CD4-positive, CD25-positive, alpha-beta regulatory T cell (primary cell): ENCODE measurements around the gene CCL3. TPM values are rescaled to one million over a fixed set of nuclear protein-coding genes. Genes with fewer than 3 reads are reported as not detected.

ENCODE experiments used
- ATAC-seq, 2 donors: fragments of 150-1000 bp; cut with Tn5 transposase; one replicate each; pipeline ENCODE4 v1.10.0; 2021; ENCODE audit warnings: low read depth in 2 of 2, moderate number of reproducible peaks in 2 of 2, moderate library complexity in 1 of 2
- DNase-seq, 3 donors: peaks; one replicate each; pipeline versions ENCODE4 v3.0.0 to v3.0.0-alpha.2; 2012 to 2022; ENCODE audit warnings: mixed read lengths in 1 of 3
- H3K27ac ChIP-seq: one replicate; pipeline ENCODE4 v1.7.0; 2013; ENCODE audit warnings: mild to moderate bottlenecking, low read length; ENCODE audit not compliant: insufficient read depth, poor library complexity, severe bottlenecking
- H3K27me3 ChIP-seq: one replicate; pipeline ENCODE4 v1.7.0; 2013; ENCODE audit warnings: low read length; ENCODE audit not compliant: control insufficient read depth, insufficient read depth
- H3K36me3 ChIP-seq: one replicate; pipeline ENCODE4 v1.7.0; 2013; ENCODE audit warnings: mild to moderate bottlenecking, low read length, moderate library complexity; ENCODE audit not compliant: control insufficient read depth, insufficient read depth
- H3K4me1 ChIP-seq: 2 replicates; pipeline ENCODE4 v1.7.0; 2013; ENCODE audit warnings: mild to moderate bottlenecking, low read length; ENCODE audit not compliant: insufficient read depth, control insufficient read depth, poor library complexity, severe bottlenecking
- H3K4me3 ChIP-seq: one replicate; pipeline ENCODE4 v1.7.0; 2013; ENCODE audit warnings: low read depth, mild to moderate bottlenecking, low read length, moderate library complexity
- H3K9me3 ChIP-seq, 2 experiments: 1 replicate in 1 of 2; 2 replicates in 1 of 2; pipeline ENCODE4 v1.7.0; 2013; ENCODE audit warnings: low read length in 2 of 2, mild to moderate bottlenecking in 1 of 2, moderate library complexity in 1 of 2; ENCODE audit not compliant: control insufficient read depth in 2 of 2
- H3K27ac Mint-ChIP-seq, 3 donors: one replicate each; pipeline ENCODE4 v1.8.0; 2020 to 2022; ENCODE audit warnings: mild to moderate bottlenecking in 3 of 3, mixed read lengths in 3 of 3, moderate library complexity in 2 of 3
- H3K27me3 Mint-ChIP-seq: one replicate; pipeline ENCODE4 v1.8.0; 2022; ENCODE audit warnings: mild to moderate bottlenecking, mixed read lengths
- H3K36me3 Mint-ChIP-seq: one replicate; pipeline ENCODE4 v1.8.0; 2020; ENCODE audit warnings: mixed read lengths
- H3K4me1 Mint-ChIP-seq, 4 donors: one replicate each; pipeline ENCODE4 v1.8.0; 2020 to 2022; ENCODE audit warnings: mixed read lengths in 4 of 4, mild to moderate bottlenecking in 1 of 4
- H3K4me3 Mint-ChIP-seq, 4 donors: one replicate each; pipeline ENCODE4 v1.8.0; 2020 to 2022; ENCODE audit warnings: mild to moderate bottlenecking in 4 of 4, mixed read lengths in 4 of 4, moderate library complexity in 3 of 4
- H3K9me3 Mint-ChIP-seq, 7 donors: one replicate each; pipeline ENCODE4 v1.8.0; 2020 to 2022; ENCODE audit warnings: mixed read lengths in 7 of 7, mild to moderate bottlenecking in 3 of 7, moderate library complexity in 2 of 7
- polyA plus RNA-seq, 4 donors: library from polyadenylated mRNA; unstranded; fragments of 300-500 nt; fragmentation: Illumina TruSeq; gene quantifications; one replicate each; pipeline ENCODE4 v1.2.3, GENCODE V29; 2021
- total RNA-seq: library from RNA; stranded (reverse); gene quantifications from one replicate; pipeline ENCODE4 v1.2.3, GENCODE V29; 2022

The CCL3 gene
- total and polyA plus RNA-seq, 5 donors from 2014 or later, result 0.45 TPM; not detected in 4

DNA sequence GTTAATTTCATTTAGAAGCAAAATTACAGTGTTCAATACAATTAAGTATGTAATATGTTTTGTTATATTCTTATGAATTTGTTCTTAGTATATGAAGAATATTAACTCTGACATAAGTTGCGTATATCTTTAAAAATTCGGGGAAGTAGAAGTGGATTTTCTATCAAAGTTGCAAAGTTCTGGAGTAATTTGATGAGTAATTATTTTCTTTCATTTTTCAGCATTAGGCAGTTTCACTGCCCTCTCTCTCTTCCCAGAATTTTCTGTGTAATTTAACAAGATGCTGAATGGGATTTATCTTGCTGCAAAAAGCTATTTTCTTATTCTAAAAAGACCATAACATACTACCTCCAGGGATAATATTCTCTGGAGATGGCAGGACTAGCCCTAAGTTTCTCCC lies 34.8 kb downstream of the CCL3 start:
- Mint-ChIP-seq H3K27ac (no peak overlapping the region), H3K4me3 (no peak overlapping the region), H3K27me3 (peaks cover 24% of the 10 kb centered on the region), H3K9me3 (peaks cover 0 to 13% (median 4%) of the 10 kb centered on the region in 7 donors), H3K36me3 (peaks cover 3% of the 10 kb centered on the region), H3K4me1 (no peaks in the 10 kb centered on the region)
- no peaks in the 10 kb centered on the region for H3K36me3 ChIP-seq
- DNase-seq, result no peak
- no peak overlapping the region for H3K4me3 ChIP-seq
- H3K27ac ChIP-seq, result no peak overlapping the region
- no peaks in the 10 kb centered on the region for H3K4me1 ChIP-seq
- H3K27me3 ChIP-seq, result no peaks in the 10 kb centered on the region
- H3K9me3 ChIP-seq, result peaks cover 0 to 3% of the 10 kb centered on the region in 2 experiments
- no peak for ATAC-seq

DNA sequence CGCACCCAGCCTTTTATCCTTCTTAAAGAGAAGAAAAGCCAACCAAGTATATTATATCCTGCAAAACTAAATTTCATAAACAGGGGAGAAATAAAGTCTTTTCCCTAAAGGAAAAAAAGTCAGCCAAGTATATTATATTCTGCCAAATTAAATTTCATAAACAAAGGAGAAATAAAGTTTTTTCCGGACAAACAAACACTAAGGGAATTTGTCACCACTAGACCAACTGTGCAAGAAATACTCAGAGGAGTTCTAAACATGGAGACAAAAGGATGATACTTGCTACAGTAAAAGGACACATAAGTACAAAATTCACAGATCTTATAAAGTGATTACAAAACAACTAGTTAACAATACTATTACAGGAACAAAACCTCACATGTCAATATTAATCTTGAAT lies 40.3 kb downstream of the CCL3 start:
- Histone ChIP-seq H3K4me3 (no peak overlapping the region), H3K27ac (no peak overlapping the region), H3K4me1 (no peaks in the 10 kb centered on the region), H3K9me3 (peaks cover 13 to 15% of the 10 kb centered on the region in 2 experiments), H3K27me3 (peaks cover 4% of the 10 kb centered on the region), H3K36me3 (no peaks in the 10 kb centered on the region)
- peaks cover 0 to 37% (median 7%) of the 10 kb centered on the region in 7 donors for H3K9me3 Mint-ChIP-seq
- H3K36me3 Mint-ChIP-seq, result peaks cover 3% of the 10 kb centered on the region
- H3K27me3 Mint-ChIP-seq, result peaks cover 35% of the 10 kb centered on the region
- ATAC-seq (no peak), DNase-seq (no peak)
- H3K4me1 Mint-ChIP-seq, result no peaks in the 10 kb centered on the region
- H3K27ac Mint-ChIP-seq, result no peak overlapping the region
- H3K4me3 Mint-ChIP-seq, result no peak overlapping the region

DNA sequence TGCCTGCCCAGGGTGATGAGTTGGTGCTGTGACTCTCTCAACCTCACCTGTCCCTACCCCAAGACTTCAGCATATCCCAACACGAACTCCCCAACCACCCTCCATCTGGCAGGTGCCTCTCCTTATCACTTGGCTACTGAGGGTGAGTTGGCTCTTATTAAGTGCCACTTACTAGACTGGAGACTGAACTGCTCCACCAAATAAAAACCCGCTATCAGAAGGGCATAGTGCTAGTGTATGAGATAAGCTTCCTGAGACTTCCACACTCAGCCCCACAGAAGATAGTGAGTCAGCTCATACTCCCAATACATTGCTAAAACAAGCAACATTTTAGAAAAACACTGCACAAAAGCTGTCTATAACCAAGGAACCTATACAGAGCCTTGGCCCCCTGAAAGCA lies 41.9 kb downstream of the CCL3 start:
- peaks cover 0 to 41% (median 6%) of the 10 kb centered on the region in 7 donors for H3K9me3 Mint-ChIP-seq
- Histone ChIP-seq H3K27ac (no peak overlapping the region), H3K36me3 (no peaks in the 10 kb centered on the region), H3K27me3 (peaks cover 4% of the 10 kb centered on the region), H3K4me1 (no peaks in the 10 kb centered on the region), H3K9me3 (peaks cover 13 to 15% of the 10 kb centered on the region in 2 experiments), H3K4me3 (no peak overlapping the region)
- ATAC-seq (no peak), DNase-seq (no peak)
- H3K4me1 Mint-ChIP-seq, result no peaks in the 10 kb centered on the region
- peaks cover 3% of the 10 kb centered on the region for H3K36me3 Mint-ChIP-seq
- no peak overlapping the region for H3K4me3 Mint-ChIP-seq
- no peak overlapping the region for H3K27ac Mint-ChIP-seq
- peaks cover 45% of the 10 kb centered on the region for H3K27me3 Mint-ChIP-seq

Other genes with a start within 250 kb of the CCL3 start
- gene HEATR9, start 221.3 kb downstream of the CCL3 start, total RNA-seq, result not detected
- not detected for gene HEATR9, start 221.3 kb downstream of the CCL3 start, polyA plus RNA-seq
- 25.8 TPM for gene CCL5, start 209.8 kb downstream of the CCL3 start, total RNA-seq
- gene CCL5, start 209.8 kb downstream of the CCL3 start, polyA plus RNA-seq, result 10 to 100 TPM in 1 of 4 donors, 1 to 10 TPM in 3; 4.7 to 12.4 (median 5.4) TPM
- not detected for gene RDM1, start 159.4 kb downstream of the CCL3 start, total RNA-seq
- under 1 TPM in 2 of 4 donors, not detected in 2; 0.38 to 0.81 TPM for gene RDM1, start 159.4 kb downstream of the CCL3 start, polyA plus RNA-seq
- not detected for gene LYZL6, start 146.4 kb downstream of the CCL3 start, total RNA-seq
- not detected for gene LYZL6, start 146.4 kb downstream of the CCL3 start, polyA plus RNA-seq
- gene CCL16, start 108.6 kb downstream of the CCL3 start, total RNA-seq, result not detected
- not detected for gene CCL16, start 108.6 kb downstream of the CCL3 start, polyA plus RNA-seq
- gene CCL14, start 103.4 kb downstream of the CCL3 start, total RNA-seq, result not detected
- gene CCL14, start 103.4 kb downstream of the CCL3 start, polyA plus RNA-seq, result not detected
- gene CCL15, start 88.6 kb downstream of the CCL3 start, total RNA-seq, result not detected
- gene CCL15, start 88.6 kb downstream of the CCL3 start, polyA plus RNA-seq, result not detected
- not detected for gene CCL23, start 72.2 kb downstream of the CCL3 start, total RNA-seq
- gene CCL23, start 72.2 kb downstream of the CCL3 start, polyA plus RNA-seq, result not detected
- not detected for gene CCL18, start 25.9 kb downstream of the CCL3 start, total RNA-seq
- gene CCL18, start 25.9 kb downstream of the CCL3 start, polyA plus RNA-seq, result not detected
- gene CCL4, start 13.7 kb upstream of the CCL3 start, total RNA-seq, result 0.59 TPM
- gene CCL4, start 13.7 kb upstream of the CCL3 start, polyA plus RNA-seq, result 1 to 10 TPM in 1 of 4 donors, under 1 TPM in 1, not detected in 2; 0.49 to 1.2 TPM
- gene TBC1D3B, start 86.5 kb upstream of the CCL3 start, total RNA-seq, result 8.5 TPM
- gene TBC1D3B, start 86.5 kb upstream of the CCL3 start, polyA plus RNA-seq, result not detected
- not detected for gene CCL3L1, start 106.6 kb upstream of the CCL3 start, total RNA-seq
- not detected for gene CCL3L1, start 106.6 kb upstream of the CCL3 start, polyA plus RNA-seq
- not detected for gene CCL4L2, start 120.9 kb upstream of the CCL3 start, total RNA-seq
- gene CCL4L2, start 120.9 kb upstream of the CCL3 start, polyA plus RNA-seq, result under 1 TPM in 1 of 4 donors, not detected in 3; 0.38 TPM
- gene TBC1D3I, start 174.4 kb upstream of the CCL3 start, total RNA-seq, result 1.4 TPM
- not detected for gene TBC1D3I, start 174.4 kb upstream of the CCL3 start, polyA plus RNA-seq
- gene TBC1D3G, start 233.7 kb upstream of the CCL3 start, total RNA-seq, result not detected
- gene TBC1D3G, start 233.7 kb upstream of the CCL3 start, polyA plus RNA-seq, result not detected